ENCODE data around the gene ELK1.

- TF ChIP-seq POLR2A (IDR thresholded peaks at IDR 0.05): no peak
- no peak for TF ChIP-seq CTCF (IDR thresholded peaks at IDR 0.05)
Measured at GRCh38 chrX:47618923-47619485, 31.4 kb downstream of the ELK1 start.

Data from thyroid gland (tissue), 4 donors.